Fibroblast of villous mesenchyme (primary cell): ENCODE measurements around the gene SLC45A1. TPM values are rescaled to one million over a fixed set of nuclear protein-coding genes. Genes with fewer than 3 reads are reported as not detected.

Experiments
- DNase-seq: peaks from one replicate; pipeline ENCODE4 v3.0.0-alpha.2; 2010; ENCODE audit warnings: low read depth
- H3K4me3 ChIP-seq: 2 replicates; pipeline ENCODE4 v1.5.1; 2011; ENCODE audit warnings: low read depth, mild to moderate bottlenecking, low read length
- total RNA-seq: library from RNA; depleted of rRNA; stranded (reverse); fragments of >200 nt; gene quantifications from 2 replicates; pipeline ENCODE4 v1.2.3, GENCODE V29; 2012
- TF ChIP-seq, protein P1 (sequence below): IDR thresholded peaks from 2 replicates; pipeline ENCODE4 v1.5.1; 2012; ENCODE audit warnings: low read depth, mild to moderate bottlenecking, low read length; ENCODE audit not compliant: insufficient read depth

The SLC45A1 gene
- total RNA-seq, 1 donor = 0.86 TPM

DNA sequence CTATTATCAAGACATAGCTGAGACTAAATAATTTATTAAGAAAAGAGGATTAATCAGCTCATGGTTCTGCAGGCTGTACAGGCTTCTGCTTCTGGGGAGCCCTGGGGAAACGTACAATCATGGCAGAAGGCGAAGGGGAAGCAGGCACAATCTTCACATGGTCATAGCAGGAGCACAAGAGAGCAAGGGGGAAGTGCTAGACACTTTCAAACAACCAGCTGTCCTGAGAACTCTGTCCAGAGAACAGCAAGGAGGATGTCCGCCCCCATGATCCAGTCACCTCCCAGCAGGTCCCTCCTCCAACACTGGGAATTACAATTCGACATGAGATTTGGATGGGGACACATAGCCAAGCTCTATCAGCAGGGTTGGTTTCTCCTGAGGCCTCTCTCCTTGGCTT, 10.3 kb upstream of the SLC45A1 start:
- DNase-seq = no peak
- TF ChIP-seq, protein P1, sequence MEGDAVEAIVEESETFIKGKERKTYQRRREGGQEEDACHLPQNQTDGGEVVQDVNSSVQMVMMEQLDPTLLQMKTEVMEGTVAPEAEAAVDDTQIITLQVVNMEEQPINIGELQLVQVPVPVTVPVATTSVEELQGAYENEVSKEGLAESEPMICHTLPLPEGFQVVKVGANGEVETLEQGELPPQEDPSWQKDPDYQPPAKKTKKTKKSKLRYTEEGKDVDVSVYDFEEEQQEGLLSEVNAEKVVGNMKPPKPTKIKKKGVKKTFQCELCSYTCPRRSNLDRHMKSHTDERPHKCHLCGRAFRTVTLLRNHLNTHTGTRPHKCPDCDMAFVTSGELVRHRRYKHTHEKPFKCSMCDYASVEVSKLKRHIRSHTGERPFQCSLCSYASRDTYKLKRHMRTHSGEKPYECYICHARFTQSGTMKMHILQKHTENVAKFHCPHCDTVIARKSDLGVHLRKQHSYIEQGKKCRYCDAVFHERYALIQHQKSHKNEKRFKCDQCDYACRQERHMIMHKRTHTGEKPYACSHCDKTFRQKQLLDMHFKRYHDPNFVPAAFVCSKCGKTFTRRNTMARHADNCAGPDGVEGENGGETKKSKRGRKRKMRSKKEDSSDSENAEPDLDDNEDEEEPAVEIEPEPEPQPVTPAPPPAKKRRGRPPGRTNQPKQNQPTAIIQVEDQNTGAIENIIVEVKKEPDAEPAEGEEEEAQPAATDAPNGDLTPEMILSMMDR = no peak
- H3K4me3 ChIP-seq = no peak overlapping the region

GRCh38 chr1:8311068-8311718, 6.7 kb upstream of the SLC45A1 start:
- TF ChIP-seq, protein P1 = no peak
- no peak overlapping the region for H3K4me3 ChIP-seq
- no peak for DNase-seq

GRCh38 chr1:8312235-8313218, 5.4 kb upstream of the SLC45A1 start:
- H3K4me3 ChIP-seq = no peak overlapping the region
- TF ChIP-seq, protein P1 = no peak

DNA sequence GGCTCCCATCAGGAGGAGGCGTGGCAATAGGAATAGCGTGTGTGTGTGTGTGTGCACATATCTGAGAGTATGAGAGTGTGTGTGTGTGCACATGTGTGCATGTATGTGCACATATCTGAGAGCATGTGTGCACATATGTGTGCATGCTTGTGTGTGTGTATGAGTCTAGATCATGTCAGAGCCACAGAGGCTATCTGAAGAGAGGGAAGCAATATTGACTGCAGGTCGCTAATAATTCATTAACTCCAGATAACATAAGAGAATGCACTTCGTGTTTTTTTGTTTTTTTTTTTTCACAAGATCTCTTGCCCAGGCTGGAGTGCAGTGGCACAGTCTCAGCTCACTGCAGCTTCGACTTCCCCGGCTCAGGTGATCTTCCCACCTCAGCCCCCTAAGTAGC, 4.7 kb upstream of the SLC45A1 start:
- no peak for DNase-seq
- TF ChIP-seq, protein P1 = no peak

More at GRCh38 chr1:8312235-8313218, 5.4 kb upstream of the SLC45A1 start:
- no peak for DNase-seq

DNA sequence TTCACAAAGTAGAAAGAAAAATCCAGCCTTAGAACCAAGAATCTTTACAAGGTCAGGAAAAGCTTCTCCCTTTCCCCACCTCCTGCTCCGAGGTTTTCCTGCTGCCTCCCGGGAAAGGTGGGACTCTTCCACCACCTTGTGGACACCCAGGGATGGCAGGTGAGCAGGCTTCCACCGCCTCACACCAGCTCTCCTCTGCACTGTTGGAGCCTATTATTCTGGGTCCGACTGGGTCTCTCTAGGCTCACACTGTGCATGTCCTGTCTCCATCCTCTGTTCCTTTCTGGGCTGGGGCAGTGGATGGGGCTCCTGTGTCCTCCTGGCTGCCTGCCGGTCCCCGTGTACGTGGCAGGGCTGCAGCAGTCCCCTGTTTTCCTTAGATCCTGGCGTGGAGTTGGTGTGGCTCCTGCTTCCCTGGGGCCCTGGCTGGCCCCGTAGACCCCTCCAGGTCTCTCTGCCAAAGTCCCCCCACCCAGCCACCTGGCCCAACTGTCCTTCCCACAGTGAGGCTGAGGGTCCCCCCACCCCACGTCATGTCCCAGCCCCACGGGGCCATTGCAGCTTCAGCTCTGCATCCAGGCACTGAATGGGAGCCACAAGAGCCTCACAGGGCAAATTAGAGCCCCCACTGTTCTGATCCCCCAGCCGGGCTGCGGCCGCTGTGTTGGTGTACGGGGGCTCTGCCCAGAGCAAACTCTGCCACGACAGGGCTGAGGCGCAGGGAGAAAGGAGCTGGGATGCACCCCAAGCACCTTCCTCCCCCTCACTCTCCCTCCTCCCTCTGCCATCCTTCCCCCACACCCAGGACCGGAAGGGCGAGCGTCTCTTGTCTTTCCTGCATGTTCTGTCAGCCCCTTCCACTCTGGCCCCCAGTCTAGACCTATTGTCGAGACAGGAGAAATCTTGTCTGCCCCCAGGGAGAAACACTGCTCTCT, 3.3 kb upstream of the SLC45A1 start:
- H3K4me3 ChIP-seq = no peak overlapping the region
- DNase-seq = peak; percentile 84
- TF ChIP-seq, protein P1 = peak; percentile 95

More for the DNA sequence above, 4.7 kb upstream of the SLC45A1 start:
- no peak overlapping the region for H3K4me3 ChIP-seq

- no peak overlapping the region for H3K4me3 ChIP-seq
- DNase-seq = no peak
- TF ChIP-seq, protein P1 = peak; percentile 20
Observed at GRCh38 chr1:8315573-8316475, 2.1 kb upstream of the SLC45A1 start.
